ENCODE data around the gene PUS3. TPM values are rescaled to one million over a fixed set of nuclear protein-coding genes. Genes with fewer than 3 reads are reported as not detected.

PUS3 gene
- total RNA-seq, 2 donors from 2014 or later = 8.3 to 11.8 TPM

GRCh38 chr11:125940145-125940544 lies 37.1 kb upstream of the PUS3 start:
- Histone ChIP-seq H3K36me3 (no peaks in the 10 kb centered on the region), H3K9me3 (no peaks in the 10 kb centered on the region), H3K27me3 (replicated peaks; ENCODE audit: insufficient read depth) (no peaks in the 10 kb centered on the region), H3K27ac (no peak overlapping the region), H3K4me1 (replicated peaks) (no peaks in the 10 kb centered on the region), H3K4me3 (no peak overlapping the region)
- 92% methylated on average over 4 of the region's 4 CpGs for WGBS
- DNase-seq (ENCODE audit: low spot score) = no peak
- intact Hi-C loops (cut with DNase I) = no loop called here
- TF ChIP-seq CTCF (IDR thresholded peaks at IDR 0.05) (no peak), POLR2A (IDR thresholded peaks at IDR 0.05) (no peak), POLR2AphosphoS5 (IDR thresholded peaks at IDR 0.05) (no peak)

- DNase-seq (ENCODE audit: low spot score) = no peak
- 46% methylated on average over 4 of the region's 4 CpGs for WGBS
- Histone ChIP-seq H3K9me3 (no peaks in the 10 kb centered on the region), H3K27ac (no peak overlapping the region), H3K36me3 (no peaks in the 10 kb centered on the region), H3K4me3 (no peak overlapping the region), H3K27me3 (replicated peaks; ENCODE audit: insufficient read depth) (no peaks in the 10 kb centered on the region), H3K4me1 (replicated peaks) (no peaks in the 10 kb centered on the region)
- intact Hi-C loops (cut with DNase I) = no loop called here
- TF ChIP-seq CTCF (IDR thresholded peaks at IDR 0.05) = no peak
- TF ChIP-seq POLR2AphosphoS5 (IDR thresholded peaks at IDR 0.05) = no peak
- no peak for TF ChIP-seq POLR2A (IDR thresholded peaks at IDR 0.05)
These were observed 36.1 kb upstream of the PUS3 start for GRCh38 chr11:125939081-125939521.

GRCh38 chr11:125938418-125938817 lies 35.4 kb upstream of the PUS3 start:
- Histone ChIP-seq H3K4me3 (no peak overlapping the region), H3K27me3 (replicated peaks; ENCODE audit: insufficient read depth) (no peaks in the 10 kb centered on the region), H3K9me3 (no peaks in the 10 kb centered on the region), H3K36me3 (no peaks in the 10 kb centered on the region), H3K4me1 (replicated peaks) (no peaks in the 10 kb centered on the region), H3K27ac (no peak overlapping the region)
- no peak for TF ChIP-seq POLR2A (IDR thresholded peaks at IDR 0.05)
- no peak for DNase-seq (ENCODE audit: low spot score)
- intact Hi-C loops (cut with DNase I) = no loop called here
- 91% methylated on average over 5 of the region's 5 CpGs for WGBS

GRCh38 chr11:125935618-125936199 lies 32.7 kb upstream of the PUS3 start:
- H3K27me3 ChIP-seq (replicated peaks; ENCODE audit: insufficient read depth) = no peaks in the 10 kb centered on the region
- H3K4me1 ChIP-seq (replicated peaks) = no peaks in the 10 kb centered on the region
- no peaks in the 10 kb centered on the region for H3K36me3 ChIP-seq
- no peak for TF ChIP-seq POLR2A (IDR thresholded peaks at IDR 0.05)
- no peak for TF ChIP-seq CTCF (IDR thresholded peaks at IDR 0.05)
- TF ChIP-seq POLR2AphosphoS5 (IDR thresholded peaks at IDR 0.05) = no peak
- no peak for DNase-seq (ENCODE audit: low spot score)
- intact Hi-C loops (cut with DNase I) = no loop called here
- H3K9me3 ChIP-seq = no peaks in the 10 kb centered on the region
- 54% methylated on average over 12 of the region's 12 CpGs for WGBS
- no peak overlapping the region for H3K27ac ChIP-seq
- no peak overlapping the region for H3K4me3 ChIP-seq

GRCh38 chr11:125935056-125935455 lies 32.0 kb upstream of the PUS3 start:
- Histone ChIP-seq H3K9me3 (no peaks in the 10 kb centered on the region), H3K36me3 (no peaks in the 10 kb centered on the region), H3K27me3 (replicated peaks; ENCODE audit: insufficient read depth) (no peaks in the 10 kb centered on the region), H3K27ac (no peak overlapping the region), H3K4me1 (replicated peaks) (no peaks in the 10 kb centered on the region), H3K4me3 (no peak overlapping the region)
- DNase-seq (ENCODE audit: low spot score) = no peak
- TF ChIP-seq POLR2A (IDR thresholded peaks at IDR 0.05) = no peak
- no peak for TF ChIP-seq CTCF (IDR thresholded peaks at IDR 0.05)
- no peak for TF ChIP-seq POLR2AphosphoS5 (IDR thresholded peaks at IDR 0.05)
- intact Hi-C loops (cut with DNase I) = no loop called here
- WGBS = 96% methylated on average over 2 of the region's 2 CpGs

Measured in prostate gland (tissue), 2 donors.